NCI-H345 (cell line): ENCODE measurements around the gene P3H2.
"Not testable (repeated sequence)": the region's sequence is repeated elsewhere in the genome, so short reads cannot be mapped to it uniquely, and the experiment has no call there.

Source experiments
- DNase-seq: peaks from one replicate; lab custom pipeline; 2025; lab: John Stamatoyannopoulos, UW

P3H2 gene

DNA sequence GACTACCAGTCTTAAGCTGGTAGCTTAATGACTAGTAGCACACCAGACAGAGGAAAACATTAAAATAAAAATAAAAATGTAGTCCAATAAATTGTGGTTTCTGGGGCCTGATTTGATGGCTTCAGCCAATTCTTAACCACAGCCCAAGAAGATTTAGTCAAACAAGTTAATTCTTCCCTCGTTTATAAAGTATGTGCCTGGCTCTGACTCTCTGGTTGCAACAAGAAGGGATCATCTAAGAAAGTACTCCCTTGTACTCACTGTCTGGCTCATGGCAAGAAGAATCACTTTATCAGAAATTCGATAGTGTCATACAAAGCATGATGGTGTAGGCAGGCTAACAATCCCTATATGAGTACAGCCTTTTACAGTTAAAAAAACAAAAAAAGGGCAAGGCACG lies 141.9 kb downstream of the P3H2 start:
- DNase-seq, result no peak

DNA sequence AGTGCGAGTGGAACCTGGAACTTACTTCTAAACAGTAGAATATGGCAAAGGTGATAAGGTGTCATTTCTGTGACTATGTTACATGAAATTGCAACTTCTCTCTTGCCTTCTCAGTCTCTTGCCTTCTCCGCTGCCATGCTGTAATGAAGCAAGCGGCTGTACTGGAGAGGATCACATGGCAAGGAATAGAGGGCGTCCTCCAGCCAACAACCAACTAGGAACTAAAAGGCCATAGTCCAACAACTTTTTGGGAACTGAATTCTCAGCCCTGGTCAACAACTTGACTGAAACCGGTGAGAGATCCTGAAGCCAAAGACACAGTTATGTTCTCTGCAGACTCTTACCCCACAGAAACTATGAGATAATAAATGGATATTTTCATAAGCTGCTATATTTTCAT lies 143.5 kb downstream of the P3H2 start:
- no peak for DNase-seq

DNA sequence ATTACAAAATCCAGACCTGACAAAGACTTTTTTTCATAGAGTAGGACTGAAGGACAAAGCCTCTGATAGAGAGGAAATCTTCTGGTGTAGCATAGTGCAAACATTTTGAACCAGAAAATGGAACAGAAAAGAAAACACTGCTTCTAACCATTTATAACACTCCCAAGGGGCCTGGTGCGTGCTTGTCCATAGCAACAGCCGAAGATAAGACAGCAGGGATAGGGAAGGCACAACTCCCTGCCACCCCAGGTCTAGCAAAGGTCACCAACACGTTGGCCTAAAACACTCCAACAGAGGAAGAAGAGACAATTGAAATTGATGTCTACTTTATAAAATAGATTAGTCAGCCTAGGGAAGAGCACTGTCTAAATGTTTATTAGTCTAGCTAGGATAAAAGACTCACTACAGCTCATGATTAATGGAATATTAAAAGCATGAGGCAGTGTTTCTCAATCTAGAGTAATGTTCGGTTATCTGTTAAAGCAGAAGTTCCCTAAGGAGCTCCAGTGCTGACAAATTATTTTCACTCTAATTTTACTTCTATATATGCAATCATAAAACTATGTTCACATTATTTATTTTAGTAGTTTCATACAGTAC lies 145.2 kb downstream of the P3H2 start:
- DNase-seq, result no peak

DNA sequence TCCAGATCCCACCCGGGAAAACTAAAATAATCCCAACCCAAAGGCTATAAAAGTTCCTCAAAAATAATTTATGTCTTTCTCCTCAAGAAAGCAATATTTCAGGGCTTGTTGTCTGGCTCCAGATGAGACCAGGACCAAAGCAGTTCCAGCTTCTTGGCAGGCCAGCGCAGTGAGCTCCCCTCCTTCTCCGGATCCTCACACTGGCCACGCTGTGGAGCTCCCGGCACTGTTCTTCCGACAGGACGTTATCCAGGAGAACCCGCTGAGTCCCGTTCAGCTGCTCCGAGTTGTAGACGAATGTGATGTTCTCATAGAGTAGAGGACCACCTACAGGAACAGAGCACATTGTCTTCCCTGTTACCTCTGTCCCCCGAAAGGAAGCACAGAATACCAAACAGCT lies 146.3 kb downstream of the P3H2 start:
- DNase-seq, result no peak

DNA sequence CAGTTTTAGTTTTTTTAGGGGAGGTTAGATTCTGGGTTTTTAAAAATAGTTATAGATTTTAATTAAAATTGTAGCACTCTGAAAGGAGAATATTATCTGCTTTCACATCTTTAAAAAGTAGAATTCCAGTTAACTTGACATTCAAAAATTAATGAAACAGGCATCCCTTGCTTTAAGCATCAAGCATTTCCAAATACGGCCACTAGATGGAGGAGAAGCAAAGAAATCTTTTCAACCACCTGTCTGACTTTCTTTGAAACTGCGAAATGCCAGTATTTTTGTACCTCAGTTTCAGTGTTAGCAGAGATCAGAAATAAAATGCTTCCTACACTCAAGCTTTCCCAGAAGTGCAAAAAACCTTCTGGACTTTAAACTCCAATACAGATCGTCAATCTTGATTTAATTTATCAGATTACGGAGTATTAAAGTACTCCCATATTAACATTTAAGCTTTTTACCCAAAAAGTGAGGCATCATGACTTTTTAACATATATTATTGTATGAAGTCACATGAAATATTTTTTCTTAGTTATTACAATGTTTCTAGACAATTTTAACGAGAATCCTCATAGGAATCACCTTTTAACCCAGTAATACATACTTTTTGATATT lies 153.3 kb downstream of the P3H2 start:
- DNase-seq, result peak; percentile 73

DNA sequence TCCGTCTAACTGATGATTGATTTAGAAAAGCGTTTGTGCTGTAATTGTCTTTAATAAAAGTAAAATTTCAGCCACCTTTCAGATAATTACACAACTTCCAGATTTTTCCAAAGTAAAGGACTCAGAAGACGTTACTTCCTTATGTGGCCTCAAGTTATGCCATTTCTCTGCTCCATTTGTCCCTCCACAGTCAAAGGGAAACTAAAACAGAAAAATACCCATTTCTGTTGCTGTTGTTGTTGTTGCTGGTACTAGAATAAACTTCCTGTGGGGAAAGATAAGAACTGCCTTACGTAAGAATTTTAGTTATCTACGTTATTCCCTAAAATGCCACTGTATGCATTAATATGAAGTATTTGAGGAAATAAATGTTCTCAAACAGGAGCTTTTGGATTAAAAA lies 153.9 kb downstream of the P3H2 start:
- no peak for DNase-seq

DNA sequence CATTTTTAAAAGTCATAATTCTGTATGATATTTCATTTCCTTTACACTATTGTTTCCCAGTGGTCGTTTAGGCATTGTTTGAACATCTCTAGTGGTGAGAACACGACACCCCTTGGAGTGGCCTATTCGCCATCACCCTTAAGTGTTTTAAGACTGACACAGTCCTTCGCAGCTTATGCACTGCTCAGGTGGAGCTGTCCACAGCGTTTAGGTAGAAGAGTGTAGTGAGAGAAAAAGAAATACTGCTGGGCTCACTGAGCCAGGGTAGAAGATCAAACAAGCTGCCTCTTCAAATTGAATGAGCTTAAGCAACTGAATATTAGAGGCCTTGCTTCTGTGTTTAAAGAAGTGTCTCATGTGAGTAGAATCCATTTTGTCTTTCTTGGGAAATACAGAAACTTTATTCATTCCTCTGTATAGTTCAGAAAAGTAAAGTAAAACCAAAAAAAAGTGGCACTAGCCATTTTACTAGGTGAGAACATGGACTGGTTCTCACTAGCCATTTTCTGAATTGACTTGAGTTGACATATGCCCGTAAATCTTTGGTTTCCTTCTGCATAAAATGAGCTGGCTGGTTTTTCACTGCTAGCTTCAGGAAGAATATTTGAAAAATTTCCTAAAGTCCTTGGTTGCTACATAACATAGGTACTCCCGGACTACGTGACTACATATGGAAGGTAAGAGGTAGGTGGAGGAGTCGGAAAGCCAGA lies 155.9 kb downstream of the P3H2 start:
- DNase-seq, result no peak

DNA sequence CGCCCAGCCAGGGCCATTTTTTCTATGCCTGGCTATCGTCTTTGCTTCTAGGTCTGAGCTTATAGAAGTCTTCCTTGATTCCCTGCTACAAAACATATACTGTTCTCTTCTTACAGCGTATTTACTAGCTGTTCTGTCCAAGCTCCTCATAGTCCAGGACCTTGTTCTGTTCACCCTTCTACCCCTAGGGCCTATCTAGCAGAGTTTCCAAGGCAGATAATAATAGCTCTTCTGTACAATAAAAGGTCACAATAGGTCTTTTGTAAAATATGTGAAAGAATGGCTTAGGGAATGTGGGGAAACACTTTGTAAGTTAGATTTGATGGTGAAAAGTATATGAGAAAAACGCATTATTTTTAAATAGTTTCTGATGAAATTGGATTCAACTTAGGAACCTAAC lies 158.2 kb downstream of the P3H2 start:
- DNase-seq, result no peak

DNA sequence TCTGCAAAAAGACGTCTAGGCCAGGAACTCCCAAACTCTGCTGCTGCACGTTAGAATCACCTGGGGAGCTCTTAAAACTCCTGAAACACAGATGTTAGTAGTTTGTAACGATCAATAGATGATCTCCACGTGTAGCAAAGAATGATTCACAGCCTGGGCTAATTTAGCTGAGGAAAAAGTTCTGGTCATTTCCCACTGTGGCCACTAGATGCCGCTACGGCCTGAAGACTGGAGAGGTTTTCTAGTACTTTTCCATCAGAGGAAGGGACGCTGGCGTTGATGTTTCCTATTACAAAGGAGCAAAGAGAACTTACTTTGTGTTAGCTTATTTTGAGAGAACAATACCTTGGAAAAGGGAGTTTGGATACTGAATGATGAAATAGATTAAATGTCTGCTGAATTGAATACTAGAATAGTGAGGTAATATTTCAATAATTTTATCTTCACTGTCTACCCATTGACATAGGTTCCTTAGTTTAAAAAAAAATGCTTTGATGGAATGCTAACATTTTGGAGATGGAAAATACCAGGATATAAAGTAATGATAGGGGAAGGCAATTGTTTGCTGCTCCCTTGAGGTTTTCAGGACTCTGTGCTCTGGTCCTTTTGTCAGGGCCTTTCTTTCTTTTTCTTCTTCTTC lies 159.1 kb downstream of the P3H2 start:
- DNase-seq, result peak; percentile 87

DNA sequence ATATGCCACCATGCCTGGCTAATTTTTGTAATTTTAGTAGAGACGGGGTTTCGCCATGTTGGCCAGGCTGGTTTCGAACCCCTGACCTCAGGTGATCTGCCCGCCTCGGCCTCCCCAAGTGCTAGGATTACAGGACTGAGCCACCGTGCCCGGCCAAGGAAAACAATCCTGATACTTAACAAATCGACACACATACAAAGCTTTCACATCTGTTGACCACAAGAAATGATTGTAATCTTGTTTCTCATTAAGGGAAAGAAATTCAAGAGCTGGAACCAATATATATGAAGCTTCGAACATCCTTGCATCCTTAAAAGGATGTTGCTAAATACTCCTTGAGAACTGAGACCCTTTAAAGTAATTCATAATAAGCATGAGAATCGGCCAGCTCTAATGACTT lies 159.6 kb downstream of the P3H2 start:
- not testable (repeated sequence) for DNase-seq

DNA sequence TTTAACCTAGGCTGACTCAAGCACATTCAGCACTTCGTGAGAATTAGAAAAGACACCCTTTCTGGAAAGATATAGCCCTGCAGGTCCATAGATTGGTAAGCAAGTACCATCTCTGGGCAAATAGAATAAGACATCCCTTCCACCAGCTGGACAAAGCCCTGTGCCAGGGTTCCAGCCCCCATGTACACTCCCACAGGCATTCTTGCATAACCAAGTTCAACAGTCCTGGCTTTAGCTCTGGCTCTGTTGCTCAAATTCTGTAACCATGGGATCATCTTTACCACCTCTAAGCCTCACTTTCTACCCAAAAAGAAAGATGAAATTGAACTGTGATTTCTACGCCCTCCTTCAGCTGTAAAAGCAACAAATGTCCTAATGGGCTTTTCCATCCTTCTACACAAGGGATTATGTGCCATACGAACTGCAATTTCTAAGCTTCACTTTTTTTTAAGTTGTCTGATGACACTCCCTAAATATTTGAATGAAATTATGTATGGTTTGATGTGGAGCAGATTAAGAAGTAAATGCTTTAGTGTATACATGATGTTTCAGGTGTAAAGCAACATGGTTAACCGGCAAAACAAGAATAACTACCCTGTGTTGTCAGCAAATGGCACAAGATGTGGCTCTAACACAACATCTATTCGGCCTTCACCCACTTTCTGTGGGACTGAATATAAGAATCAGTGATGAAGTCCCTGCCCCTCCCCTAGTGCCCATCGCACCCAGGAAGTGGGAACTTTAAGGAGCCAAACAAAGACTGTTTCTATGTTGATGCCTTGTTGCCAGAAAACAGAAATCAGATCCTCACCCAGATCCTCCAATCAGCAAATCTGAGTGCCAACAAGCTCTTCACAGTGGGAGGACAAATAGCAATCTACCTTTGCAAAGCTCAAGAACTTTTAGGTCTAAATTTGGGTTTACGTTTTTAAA lies 165.7 kb downstream of the P3H2 start:
- no peak for DNase-seq

DNA sequence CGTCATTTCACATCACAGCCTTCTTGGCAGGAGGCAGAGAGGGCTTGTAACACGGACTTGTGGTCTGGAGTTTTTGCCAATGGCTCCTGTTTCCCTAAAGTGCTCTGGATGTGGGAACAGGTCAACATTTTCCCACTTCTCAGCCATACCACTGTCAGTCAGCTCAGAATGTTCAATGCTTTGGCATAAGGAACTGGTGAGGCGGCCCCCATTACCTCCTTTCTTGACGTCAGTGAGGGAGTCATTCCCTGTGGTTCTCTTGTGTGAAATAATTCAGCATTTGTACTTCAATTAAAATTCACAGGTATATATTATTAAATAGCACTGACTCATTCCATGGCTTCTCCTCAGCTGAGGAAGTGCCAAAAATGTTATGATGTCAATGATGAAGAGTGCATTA lies 167.1 kb downstream of the P3H2 start:
- no peak for DNase-seq

DNA sequence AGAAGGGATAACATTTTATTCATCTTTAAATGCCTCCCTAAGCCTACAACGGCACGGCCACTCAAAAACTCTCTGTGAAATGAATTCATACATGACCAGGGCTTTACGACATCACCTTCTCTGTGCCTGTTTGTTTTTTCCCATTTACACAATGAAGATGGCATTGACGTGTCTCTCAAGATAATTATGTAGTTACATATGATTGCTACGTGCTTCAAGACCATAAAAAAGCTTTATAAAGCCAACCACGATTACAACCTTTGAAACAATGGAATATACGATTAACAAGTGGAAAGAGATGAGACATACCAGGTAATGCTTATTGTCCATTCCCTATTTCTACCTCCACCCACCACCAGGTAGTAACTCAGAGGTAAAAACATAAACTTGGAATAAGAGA lies 168.4 kb downstream of the P3H2 start:
- no peak for DNase-seq

DNA sequence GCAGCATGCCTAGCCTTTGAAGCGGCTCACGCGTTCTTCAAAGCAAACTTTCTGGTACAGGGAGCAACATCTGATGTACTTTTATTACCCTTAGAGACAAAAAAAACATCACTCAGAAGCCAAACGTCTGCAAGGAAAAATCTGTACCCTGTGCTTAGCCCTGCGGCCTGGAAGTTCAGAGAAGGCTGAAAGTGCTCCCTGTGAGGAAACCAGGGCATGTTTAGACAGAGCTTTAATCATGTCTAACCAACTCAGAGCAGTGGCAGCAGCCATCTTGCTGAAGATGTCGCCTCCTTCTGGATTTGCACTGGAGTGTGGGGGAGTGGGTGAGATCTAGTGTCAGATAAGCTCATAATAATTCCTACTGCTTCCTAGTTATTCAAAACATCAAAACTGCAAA lies 170.4 kb downstream of the P3H2 start:
- no peak for DNase-seq

DNA sequence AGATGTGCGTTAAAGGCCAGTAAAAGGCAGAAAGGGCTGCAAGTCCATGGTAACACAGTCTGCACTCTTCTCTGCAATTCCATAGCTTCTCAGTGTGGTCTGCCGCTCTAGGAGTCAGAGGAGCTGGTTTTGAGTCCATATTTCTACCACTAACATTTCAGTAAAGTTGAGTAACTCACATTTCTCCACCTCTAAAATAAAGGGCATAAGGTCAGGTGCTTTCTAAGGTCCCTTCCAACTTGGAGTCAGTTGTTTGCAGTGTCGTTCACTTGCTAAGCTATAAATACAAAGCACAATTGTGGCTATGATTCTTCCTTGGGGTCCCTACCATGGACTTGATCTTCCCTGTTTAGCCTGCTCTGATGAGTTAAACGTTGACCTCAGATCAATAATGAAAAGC lies 171.1 kb downstream of the P3H2 start:
- no peak for DNase-seq

DNA sequence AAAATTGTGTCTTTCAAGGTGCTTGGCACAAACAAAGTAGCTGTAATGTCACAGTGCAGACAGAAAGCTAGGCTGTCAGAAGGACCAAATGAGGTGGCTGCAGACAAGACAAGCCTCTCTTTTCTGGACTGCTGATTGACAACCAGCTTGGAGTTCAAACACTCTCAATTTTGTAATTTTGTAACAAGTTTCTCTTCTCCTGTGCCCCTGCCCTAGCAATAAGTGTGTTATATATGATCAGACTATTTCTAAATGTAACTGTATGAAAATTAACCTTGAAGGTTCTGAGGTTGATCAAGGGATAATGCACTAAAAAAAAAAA lies 172.0 kb downstream of the P3H2 start:
- no peak for DNase-seq

DNA sequence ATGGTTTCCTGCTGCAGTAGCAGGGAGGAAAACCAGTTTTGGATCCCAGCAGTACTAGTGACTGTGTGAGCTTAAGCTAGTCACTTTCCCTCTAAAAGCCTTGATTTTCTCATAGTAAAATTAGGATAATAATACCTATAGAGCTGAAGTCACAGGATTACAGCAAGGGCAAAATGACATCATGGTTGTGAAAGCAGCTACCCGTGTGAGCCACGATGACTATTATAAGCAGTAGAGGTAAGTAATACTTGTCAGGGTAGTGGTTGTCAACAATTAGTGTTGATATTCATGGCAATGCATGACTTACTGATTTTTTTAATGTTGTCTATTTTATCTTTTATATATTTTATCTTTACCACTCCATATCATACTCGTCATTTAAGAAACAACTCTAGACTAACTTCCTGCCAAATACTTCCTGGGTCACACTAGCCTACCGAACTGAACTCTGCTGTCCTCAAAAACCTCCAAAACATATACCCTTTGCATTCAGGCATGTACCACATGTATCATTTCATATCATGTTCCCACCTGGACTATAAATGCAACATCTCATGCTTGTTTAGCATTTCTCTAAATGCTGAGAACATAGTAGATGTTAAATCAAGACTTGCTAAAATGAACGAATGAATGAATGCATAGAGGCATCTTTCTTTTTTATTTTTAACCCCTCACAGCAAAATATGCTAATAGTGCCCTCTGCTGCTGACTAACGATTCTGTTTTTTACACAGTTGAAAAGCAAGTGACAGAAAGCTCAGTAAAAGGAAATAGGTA lies 172.6 kb downstream of the P3H2 start:
- DNase-seq, result peak; percentile 37

DNA sequence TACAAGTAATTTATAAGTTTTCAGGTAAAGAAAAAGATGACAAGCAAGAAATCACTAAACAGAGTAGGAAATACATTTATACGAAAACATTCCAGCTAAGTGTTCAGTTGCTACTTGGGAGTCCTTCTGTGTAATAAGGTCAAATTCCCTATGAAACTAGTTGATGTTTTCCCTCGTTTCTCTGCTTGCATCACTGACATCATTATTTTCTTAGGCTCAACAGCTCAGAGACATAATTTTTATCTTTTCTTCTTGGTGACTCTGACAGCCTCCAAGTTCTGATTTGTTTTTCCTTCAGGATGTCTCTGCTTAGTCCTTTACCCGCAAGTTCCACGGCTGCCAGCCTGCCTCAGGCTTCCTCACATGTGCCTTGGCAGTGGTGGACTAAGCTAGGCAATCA lies 173.6 kb downstream of the P3H2 start:
- no peak for DNase-seq

DNA sequence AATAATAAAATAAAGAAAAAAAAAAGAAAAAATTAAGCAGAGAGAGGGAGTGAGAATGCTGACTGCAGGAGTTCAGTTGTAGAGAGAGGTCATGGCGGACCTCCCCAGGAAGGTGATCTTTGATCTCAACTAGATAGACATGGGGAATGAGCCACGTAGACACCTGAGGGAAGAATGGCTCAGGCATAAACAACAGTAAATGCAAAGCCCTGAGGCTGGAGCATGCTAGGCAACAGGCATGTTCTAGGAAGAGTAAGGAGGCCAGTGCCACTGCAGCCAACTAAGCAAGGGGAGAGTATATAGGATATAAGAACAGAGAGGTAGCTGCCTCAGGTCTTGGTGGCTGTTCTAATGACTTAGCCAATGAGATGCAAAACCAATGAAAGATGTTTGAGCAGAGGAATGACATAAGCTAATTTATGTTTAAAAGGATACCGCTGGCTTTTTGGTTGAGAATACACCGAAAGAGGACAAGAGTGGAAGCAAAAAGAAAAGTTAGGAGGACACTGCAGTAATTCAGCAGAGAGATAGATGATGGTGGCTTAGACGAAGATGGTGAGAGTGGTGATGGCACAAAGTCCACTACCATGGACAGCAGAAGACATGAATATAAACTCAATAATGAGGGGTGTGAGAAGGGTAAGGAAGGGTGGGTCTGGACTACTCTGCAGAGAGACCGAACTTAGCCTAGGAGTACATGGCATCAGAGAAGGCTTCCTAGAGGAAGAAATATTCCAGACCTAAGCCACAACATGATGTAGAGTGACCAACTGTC lies 174.6 kb downstream of the P3H2 start:
- DNase-seq, result no peak

DNA sequence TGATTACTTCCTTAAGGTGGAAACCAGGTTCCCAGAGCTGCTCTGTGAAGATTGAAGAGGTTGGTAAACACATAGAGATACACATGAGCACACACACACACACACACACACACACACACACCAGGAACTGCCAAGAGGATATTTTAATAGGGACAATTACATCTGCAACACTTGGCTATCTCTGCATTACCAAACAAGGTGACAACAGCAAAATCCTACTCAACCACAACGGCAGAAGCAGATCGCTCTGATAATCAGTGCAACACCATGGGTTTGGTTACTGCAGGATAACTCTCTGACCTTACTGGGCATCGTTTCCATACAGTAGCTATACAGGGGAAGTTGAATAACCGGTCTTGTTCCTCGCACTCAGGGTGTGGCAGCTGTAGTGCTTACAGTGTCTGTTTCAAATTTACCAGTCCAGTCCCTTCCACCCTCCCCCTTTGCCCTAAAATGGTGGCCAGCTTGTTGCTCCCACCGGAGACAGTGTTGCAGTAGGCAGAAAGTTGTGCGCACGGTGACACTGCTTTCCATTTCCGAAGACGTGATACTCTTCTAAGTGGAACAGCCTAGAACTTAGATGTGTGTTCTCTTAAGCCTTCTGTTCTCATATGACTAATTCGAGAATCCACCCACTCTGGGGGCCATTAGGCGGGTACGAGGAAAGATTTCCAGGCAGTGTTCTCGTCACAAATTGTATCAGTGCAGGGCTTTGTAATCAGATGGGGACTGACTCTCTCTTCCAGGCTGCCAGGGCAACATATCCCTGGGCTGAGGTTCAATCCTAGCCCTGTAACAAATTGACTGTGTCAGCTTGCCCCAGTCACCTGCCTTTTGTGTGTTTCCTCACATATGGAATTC lies 176.2 kb downstream of the P3H2 start:
- DNase-seq, result no peak
